ENCODE results near the gene RALGPS2.

Gene RALGPS2

DNA sequence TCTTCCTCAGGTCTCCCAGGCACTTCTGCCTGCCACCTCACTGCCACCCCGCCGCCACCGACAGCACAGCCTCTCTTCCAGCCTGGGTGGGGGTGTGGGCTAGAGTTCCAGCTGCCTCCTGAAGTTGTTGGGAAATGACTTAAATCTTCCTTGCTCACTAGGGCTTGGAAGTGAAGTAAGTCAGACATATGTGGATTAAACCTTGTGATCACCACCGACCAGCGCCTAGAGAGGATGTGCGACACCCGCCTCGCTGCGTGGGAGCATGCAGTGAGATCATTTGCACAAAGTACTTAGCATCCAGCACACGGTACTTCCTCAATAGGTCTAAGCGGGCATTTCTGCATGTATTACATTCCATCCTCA, 229.3 kb downstream of the RALGPS2 start:
- Histone ChIP-seq H3K4me1 (ENCODE audit: control insufficient read depth, insufficient read depth, low read length) (no peaks in the 10 kb centered on the region), H3K27ac (ENCODE audit: insufficient read depth, low read depth, low read length, poor library complexity, severe bottlenecking) (no peak overlapping the region), H3K9me3 (ENCODE audit: control insufficient read depth, low read length) (no peaks in the 10 kb centered on the region), H3K27me3 (ENCODE audit: control insufficient read depth, insufficient read depth, low read length, poor library complexity, severe bottlenecking) (no peaks in the 10 kb centered on the region), H3K36me3 (ENCODE audit: control insufficient read depth, insufficient read depth, low read length) (no peaks in the 10 kb centered on the region), H3K4me3 (ENCODE audit: insufficient read depth, low read depth, low read length) (no peak overlapping the region)
- WGBS, 2 experiments = 95% methylated on average over 11 of the region's 11 CpGs

GRCh38 chr1:178954937-178955336, 229.9 kb downstream of the RALGPS2 start:
- no peaks in the 10 kb centered on the region for H3K4me1 ChIP-seq (ENCODE audit: control insufficient read depth, insufficient read depth, low read length)
- H3K27me3 ChIP-seq (ENCODE audit: control insufficient read depth, insufficient read depth, low read length, poor library complexity, severe bottlenecking) = no peaks in the 10 kb centered on the region
- H3K36me3 ChIP-seq (ENCODE audit: control insufficient read depth, insufficient read depth, low read length) = no peaks in the 10 kb centered on the region
- H3K9me3 ChIP-seq (ENCODE audit: control insufficient read depth, low read length) = no peaks in the 10 kb centered on the region
- no peak overlapping the region for H3K4me3 ChIP-seq (ENCODE audit: insufficient read depth, low read depth, low read length)
- H3K27ac ChIP-seq (ENCODE audit: insufficient read depth, low read depth, low read length, poor library complexity, severe bottlenecking) = no peak overlapping the region
- WGBS, 2 experiments = 91 to 94% methylated on average over 6 of the region's 6 CpGs

DNA sequence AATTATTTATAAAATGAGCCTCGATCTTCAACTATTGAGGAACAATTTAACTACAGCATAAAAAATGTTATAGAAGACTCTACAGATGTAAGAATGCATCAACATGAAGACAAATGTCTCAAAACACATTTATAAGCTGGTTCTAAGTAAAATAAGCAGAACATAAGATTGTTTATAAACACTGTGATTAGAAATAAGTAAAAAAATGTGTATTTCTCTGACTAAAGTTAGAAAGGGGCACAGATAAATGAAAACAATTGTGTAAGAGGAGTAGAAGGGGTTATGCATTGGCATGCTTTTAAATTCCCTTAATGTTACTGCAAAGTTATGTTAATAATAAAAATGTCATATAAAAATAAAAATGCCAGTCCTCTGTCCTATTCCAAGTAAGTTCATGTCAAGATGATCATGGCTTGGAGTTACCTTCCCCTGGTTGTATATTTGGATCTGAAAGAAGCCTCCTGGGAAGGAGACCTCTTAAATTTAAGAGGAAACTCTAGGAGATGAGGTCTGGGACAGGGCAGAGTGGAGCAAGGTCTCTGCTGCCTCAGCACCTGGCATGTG, 230.4 kb downstream of the RALGPS2 start:
- WGBS, 2 experiments = no CpG with 5 or more reads among the region's 1 CpG
- no peaks in the 10 kb centered on the region for H3K36me3 ChIP-seq (ENCODE audit: control insufficient read depth, insufficient read depth, low read length)
- H3K27me3 ChIP-seq (ENCODE audit: control insufficient read depth, insufficient read depth, low read length, poor library complexity, severe bottlenecking) = no peaks in the 10 kb centered on the region
- H3K4me1 ChIP-seq (ENCODE audit: control insufficient read depth, insufficient read depth, low read length) = no peaks in the 10 kb centered on the region
- no peak overlapping the region for H3K4me3 ChIP-seq (ENCODE audit: insufficient read depth, low read depth, low read length)
- H3K9me3 ChIP-seq (ENCODE audit: control insufficient read depth, low read length) = no peaks in the 10 kb centered on the region
- no peak overlapping the region for H3K27ac ChIP-seq (ENCODE audit: insufficient read depth, low read depth, low read length, poor library complexity, severe bottlenecking)

DNA sequence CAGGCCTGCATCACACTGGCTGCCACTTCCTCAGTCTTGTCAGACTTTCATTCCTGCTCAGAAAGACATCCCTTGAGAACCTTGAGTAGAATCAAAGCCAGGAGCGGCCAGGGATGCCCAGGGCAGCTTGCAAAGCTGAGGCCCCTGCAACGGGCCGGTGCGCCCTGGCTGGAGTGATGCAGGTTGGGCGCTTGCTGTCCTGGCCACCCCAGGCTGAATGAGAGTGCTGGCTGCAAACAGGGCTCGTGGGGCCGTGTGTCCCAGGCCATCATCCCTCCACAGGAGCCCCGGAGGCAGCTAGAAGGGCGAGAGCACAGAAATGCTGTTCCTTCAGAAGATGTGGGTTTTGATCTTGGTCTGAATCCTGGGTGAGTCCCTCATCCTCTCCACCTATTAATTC, 233.4 kb downstream of the RALGPS2 start:
- Histone ChIP-seq H3K27me3 (ENCODE audit: control insufficient read depth, insufficient read depth, low read length, poor library complexity, severe bottlenecking) (no peaks in the 10 kb centered on the region), H3K4me3 (ENCODE audit: insufficient read depth, low read depth, low read length) (no peak overlapping the region), H3K9me3 (ENCODE audit: control insufficient read depth, low read length) (no peaks in the 10 kb centered on the region), H3K4me1 (ENCODE audit: control insufficient read depth, insufficient read depth, low read length) (peaks cover 6% of the 10 kb centered on the region), H3K36me3 (ENCODE audit: control insufficient read depth, insufficient read depth, low read length) (no peaks in the 10 kb centered on the region), H3K27ac (ENCODE audit: insufficient read depth, low read depth, low read length, poor library complexity, severe bottlenecking) (no peak overlapping the region)
- WGBS, 2 experiments = 93 to 94% methylated on average over 9 of the region's 9 CpGs

GRCh38 chr1:178959543-178960460, 234.8 kb downstream of the RALGPS2 start:
- Histone ChIP-seq H3K36me3 (ENCODE audit: control insufficient read depth, insufficient read depth, low read length) (no peaks in the 10 kb centered on the region), H3K4me1 (ENCODE audit: control insufficient read depth, insufficient read depth, low read length) (peaks cover 7% of the 10 kb centered on the region), H3K4me3 (ENCODE audit: insufficient read depth, low read depth, low read length) (no peak overlapping the region), H3K27me3 (ENCODE audit: control insufficient read depth, insufficient read depth, low read length, poor library complexity, severe bottlenecking) (no peaks in the 10 kb centered on the region), H3K9me3 (ENCODE audit: control insufficient read depth, low read length) (no peaks in the 10 kb centered on the region), H3K27ac (ENCODE audit: insufficient read depth, low read depth, low read length, poor library complexity, severe bottlenecking) (no peak overlapping the region)
- 90 to 93% methylated on average over 17 of the region's 17 CpGs for WGBS, 2 experiments

DNA sequence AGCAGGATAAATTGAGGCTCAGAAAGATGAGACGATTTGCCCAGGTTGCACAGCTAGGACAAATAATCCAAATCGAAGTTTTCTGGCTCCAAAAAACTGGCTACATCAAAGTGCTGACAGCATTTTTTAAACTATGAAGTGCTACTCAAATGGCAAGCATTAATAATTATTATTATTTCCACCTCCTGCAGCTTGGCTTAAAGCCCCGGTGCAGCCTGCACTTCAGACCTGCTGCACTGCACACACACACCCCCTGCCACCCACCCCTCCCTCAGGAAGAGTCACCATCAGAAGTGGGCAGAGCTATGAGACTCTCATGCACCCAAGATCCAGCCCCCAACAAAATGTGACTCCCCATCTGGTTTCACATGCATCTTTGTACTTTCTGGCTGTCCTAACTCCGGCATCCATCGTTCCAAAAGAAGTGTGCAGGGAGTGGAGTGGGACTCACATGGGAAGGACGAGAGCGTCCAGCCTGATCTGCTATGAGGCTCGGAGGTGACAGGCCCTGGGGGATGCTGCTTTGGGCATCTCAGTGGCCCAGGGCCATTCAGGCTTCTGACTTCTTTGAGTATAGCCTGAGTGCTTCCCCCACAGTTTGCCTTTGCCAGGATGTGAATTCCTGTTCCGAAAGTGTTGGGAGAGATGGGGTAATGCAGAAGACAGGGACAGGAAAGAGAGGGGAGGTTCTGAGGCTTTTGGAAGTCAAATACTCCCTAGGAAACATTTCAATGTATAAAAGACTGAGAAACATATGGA, 235.6 kb downstream of the RALGPS2 start:
- Histone ChIP-seq H3K27me3 (ENCODE audit: control insufficient read depth, insufficient read depth, low read length, poor library complexity, severe bottlenecking) (no peaks in the 10 kb centered on the region), H3K27ac (ENCODE audit: insufficient read depth, low read depth, low read length, poor library complexity, severe bottlenecking) (no peak overlapping the region), H3K4me1 (ENCODE audit: control insufficient read depth, insufficient read depth, low read length) (peaks cover 7% of the 10 kb centered on the region), H3K36me3 (ENCODE audit: control insufficient read depth, insufficient read depth, low read length) (no peaks in the 10 kb centered on the region), H3K4me3 (ENCODE audit: insufficient read depth, low read depth, low read length) (no peak overlapping the region), H3K9me3 (ENCODE audit: control insufficient read depth, low read length) (no peaks in the 10 kb centered on the region)
- WGBS, 2 experiments = 91 to 92% methylated on average over 9 of the region's 9 CpGs

GRCh38 chr1:178961331-178961730, 236.3 kb downstream of the RALGPS2 start:
- WGBS, 2 experiments = 94 to 97% methylated on average over 4 of the region's 4 CpGs
- Histone ChIP-seq H3K36me3 (ENCODE audit: control insufficient read depth, insufficient read depth, low read length) (no peaks in the 10 kb centered on the region), H3K4me1 (ENCODE audit: control insufficient read depth, insufficient read depth, low read length) (peaks cover 7% of the 10 kb centered on the region), H3K4me3 (ENCODE audit: insufficient read depth, low read depth, low read length) (no peak overlapping the region), H3K9me3 (ENCODE audit: control insufficient read depth, low read length) (no peaks in the 10 kb centered on the region), H3K27me3 (ENCODE audit: control insufficient read depth, insufficient read depth, low read length, poor library complexity, severe bottlenecking) (no peaks in the 10 kb centered on the region), H3K27ac (ENCODE audit: insufficient read depth, low read depth, low read length, poor library complexity, severe bottlenecking) (no peak overlapping the region)

- Histone ChIP-seq H3K4me3 (ENCODE audit: insufficient read depth, low read depth, low read length) (no peak overlapping the region), H3K36me3 (ENCODE audit: control insufficient read depth, insufficient read depth, low read length) (no peaks in the 10 kb centered on the region), H3K4me1 (ENCODE audit: control insufficient read depth, insufficient read depth, low read length) (peaks cover 7% of the 10 kb centered on the region), H3K9me3 (ENCODE audit: control insufficient read depth, low read length) (no peaks in the 10 kb centered on the region), H3K27ac (ENCODE audit: insufficient read depth, low read depth, low read length, poor library complexity, severe bottlenecking) (no peak overlapping the region), H3K27me3 (ENCODE audit: control insufficient read depth, insufficient read depth, low read length, poor library complexity, severe bottlenecking) (no peaks in the 10 kb centered on the region)
- 90 to 98% methylated on average over 3 of the region's 3 CpGs for WGBS, 2 experiments
These were observed 236.8 kb downstream of the RALGPS2 start for GRCh38 chr1:178961868-178962267.

GRCh38 chr1:178962853-178963711, 238.0 kb downstream of the RALGPS2 start:
- Histone ChIP-seq H3K4me3 (ENCODE audit: insufficient read depth, low read depth, low read length) (no peak overlapping the region), H3K27ac (ENCODE audit: insufficient read depth, low read depth, low read length, poor library complexity, severe bottlenecking) (no peak overlapping the region)
- 83 to 85% methylated on average over 10 of the region's 10 CpGs for WGBS, 2 experiments

More at GRCh38 chr1:178962853-178963711, 238.0 kb downstream of the RALGPS2 start:
- H3K4me1 ChIP-seq (ENCODE audit: control insufficient read depth, insufficient read depth, low read length) = peaks cover 7% of the 10 kb centered on the region
- no peaks in the 10 kb centered on the region for H3K36me3 ChIP-seq (ENCODE audit: control insufficient read depth, insufficient read depth, low read length)
- no peaks in the 10 kb centered on the region for H3K27me3 ChIP-seq (ENCODE audit: control insufficient read depth, insufficient read depth, low read length, poor library complexity, severe bottlenecking)
- H3K9me3 ChIP-seq (ENCODE audit: control insufficient read depth, low read length) = no peaks in the 10 kb centered on the region
